WTC11 (cell line): Measurements from ENCODE around the gene BROX. TPM values are rescaled to one million over a fixed set of nuclear protein-coding genes. Genes with fewer than 3 reads are reported as not detected.

ENCODE experiments used
- ATAC-seq: fragments of 200-7000 bp; cut with Tn5 transposase; 2 replicates; pipeline ENCODE4 v1.10.0; 2021; ENCODE audit warnings: mild to moderate bottlenecking, moderate library complexity
- CTCF ChIA-PET: fragments of 300-600 bp; sonication (Branson Sonifier 250); formaldehyde crosslinking; loops from one replicate; lab custom pipeline; 2021; ENCODE audit warnings: antibody characterized with exemption; lab: Charles Lee
- POLR2A ChIA-PET: fragments of 350-600 bp; sonication (Branson Sonifier 250); formaldehyde crosslinking; loops from one replicate; lab custom pipeline; 2021; ENCODE audit warnings: antibody characterized with exemption; lab: Charles Lee
- DNase-seq: peaks from one replicate; pipeline ENCODE4 v3.0.0; 2021; ENCODE audit warnings: low spot score
- H3K27ac Mint-ChIP-seq: 2 replicates; pipeline ENCODE4 v1.8.0; 2021; ENCODE audit warnings: mixed read lengths
- H3K27me3 Mint-ChIP-seq: 2 replicates; pipeline ENCODE4 v1.8.0; 2021; ENCODE audit warnings: low read depth, mild to moderate bottlenecking, moderate library complexity, mixed read lengths
- H3K36me3 Mint-ChIP-seq: 2 replicates; pipeline ENCODE4 v1.8.0; 2021; ENCODE audit warnings: mixed read lengths
- H3K4me1 Mint-ChIP-seq: 2 replicates; pipeline ENCODE4 v1.8.0; 2022; ENCODE audit warnings: mixed read lengths
- H3K4me3 Mint-ChIP-seq: 2 replicates; pipeline ENCODE4 v1.8.0; 2021; ENCODE audit warnings: mild to moderate bottlenecking, moderate library complexity, mixed read lengths
- H3K9me3 Mint-ChIP-seq: 2 replicates; pipeline ENCODE4 v1.8.0; 2021; ENCODE audit warnings: mixed read lengths
- CDX4 ChIP-seq: fragments of 250-450 bp; sonication (Bioruptor Pico); IDR thresholded peaks from 2 replicates; pipeline ENCODE4 v1.9.0; 2021; ENCODE audit warnings: moderate library complexity, mild to moderate bottlenecking, inconsistent platforms, borderline replicate concordance
- CREM ChIP-seq: sonication (generic); formaldehyde crosslinking; IDR thresholded peaks from 2 replicates; pipeline ENCODE4 v1.8.1; 2022; ENCODE audit warnings: mild to moderate bottlenecking, missing genetic modification reagents, moderate library complexity
- E2F1 ChIP-seq: sonication (generic); formaldehyde crosslinking; IDR thresholded peaks from 2 replicates; pipeline ENCODE4 v1.8.0; 2022; ENCODE audit warnings: mild to moderate bottlenecking, missing genetic modification reagents
- E2F5 ChIP-seq: sonication (generic); formaldehyde crosslinking; IDR thresholded peaks from 2 replicates; pipeline ENCODE4 v1.8.1; 2022; ENCODE audit warnings: mild to moderate bottlenecking, moderate library complexity, missing genetic modification reagents
- ERG ChIP-seq: fragments of 250-450 bp; sonication (Bioruptor Pico); IDR thresholded peaks from 2 replicates; pipeline ENCODE4 v1.8.0; 2021; ENCODE audit warnings: mild to moderate bottlenecking
- ESRRA ChIP-seq: sonication (generic); formaldehyde crosslinking; IDR thresholded peaks from 2 replicates; pipeline ENCODE4 v1.8.1; 2022; ENCODE audit warnings: mild to moderate bottlenecking, missing genetic modification reagents, borderline replicate concordance
- FOXJ3 ChIP-seq: sonication (generic); formaldehyde crosslinking; IDR thresholded peaks from 2 replicates; pipeline ENCODE4 v1.9.0; 2021; ENCODE audit warnings: missing genetic modification reagents, mild to moderate bottlenecking, borderline replicate concordance
- FOXK1 ChIP-seq: sonication (generic); formaldehyde crosslinking; IDR thresholded peaks from 2 replicates; pipeline ENCODE4 v1.8.0; 2022; ENCODE audit warnings: mild to moderate bottlenecking, moderate library complexity, missing genetic modification reagents
- GTF2I ChIP-seq: fragments of 250-450 bp; sonication (Bioruptor Pico); conservative IDR thresholded peaks from 2 replicates; pipeline ENCODE4 v1.4.0; 2021; ENCODE audit warnings: mild to moderate bottlenecking
- JUN ChIP-seq: sonication (generic); formaldehyde crosslinking; IDR thresholded peaks from 2 replicates; pipeline ENCODE4 v1.8.0; 2023; ENCODE audit warnings: mild to moderate bottlenecking, missing genetic modification reagents
- NFYB ChIP-seq: sonication (generic); formaldehyde crosslinking; conservative IDR thresholded peaks from 2 replicates; pipeline ENCODE4 v1.8.0; 2022; ENCODE audit warnings: low read depth, missing genetic modification reagents
- OVOL2 ChIP-seq: fragments of 250-450 bp; sonication (Bioruptor Pico); IDR thresholded peaks from 2 replicates; pipeline ENCODE4 v1.9.0; 2021; ENCODE audit warnings: mild to moderate bottlenecking, borderline replicate concordance
- SMAD4 ChIP-seq: sonication (generic); formaldehyde crosslinking; IDR thresholded peaks from 2 replicates; pipeline ENCODE4 v1.8.0; 2022; ENCODE audit warnings: mild to moderate bottlenecking, missing genetic modification reagents
- SOX15 ChIP-seq: fragments of 250-450 bp; sonication (Bioruptor Pico); IDR thresholded peaks from 2 replicates; pipeline ENCODE4 v1.9.0; 2021; ENCODE audit warnings: mild to moderate bottlenecking
- STAT6 ChIP-seq: sonication (generic); formaldehyde crosslinking; conservative IDR thresholded peaks from 2 replicates; pipeline ENCODE4 v1.8.1; 2023; ENCODE audit warnings: mild to moderate bottlenecking, low read depth, missing genetic modification reagents, moderate library complexity
- USF2 ChIP-seq: sonication (generic); formaldehyde crosslinking; IDR thresholded peaks from 2 replicates; pipeline ENCODE4 v1.8.1; 2023; ENCODE audit warnings: mild to moderate bottlenecking, missing genetic modification reagents, moderate library complexity
- ZBTB21 ChIP-seq: sonication (generic); formaldehyde crosslinking; IDR thresholded peaks from 2 replicates; pipeline ENCODE4 v1.8.1; 2023; ENCODE audit warnings: mild to moderate bottlenecking, missing genetic modification reagents, borderline replicate concordance
- ZNF263 ChIP-seq: sonication (generic); formaldehyde crosslinking; IDR thresholded peaks from 2 replicates; pipeline ENCODE4 v1.8.1; 2022; ENCODE audit warnings: low read depth, mild to moderate bottlenecking, moderate library complexity, missing genetic modification reagents
- ZNF532 ChIP-seq: fragments of 250-450 bp; sonication (Bioruptor Pico); IDR thresholded peaks from 2 replicates; pipeline ENCODE4 v1.9.0; 2021; ENCODE audit warnings: mild to moderate bottlenecking, borderline replicate concordance
- total RNA-seq: library from RNA; stranded (reverse); gene quantifications from 3 replicates; pipeline ENCODE4 v1.2.3, GENCODE V29; 2021

The BROX gene
- total RNA-seq, 1 experiment from 2014 or later = 27.1 TPM

- TF ChIP-seq ZNF532 (CRISPR knock-in tag) (no peak), CREM (no peak), ZNF263 (CRISPR knock-in tag) (no peak), E2F5 (no peak), ERG (CRISPR knock-in tag) (no peak), NFYB (CRISPR knock-in tag) (no peak), SMAD4 (CRISPR knock-in tag) (no peak)
- TF ChIP-seq, all 79 proteins: peak for 0
These were observed 32.3 kb upstream of the BROX start (continued) for GRCh38 chr1:222680080-222680479.

- no peaks in the 10 kb centered on the region for H3K9me3 Mint-ChIP-seq
- no peak overlapping the region for H3K27ac Mint-ChIP-seq
- ChIA-PET POLR2A (no interaction called here), CTCF (no interaction called here)
- H3K4me1 Mint-ChIP-seq = no peaks in the 10 kb centered on the region
- H3K27me3 Mint-ChIP-seq = no peaks in the 10 kb centered on the region
- H3K4me3 Mint-ChIP-seq = no peak overlapping the region
- ATAC-seq (no peak), DNase-seq (no peak)
- H3K36me3 Mint-ChIP-seq = peaks cover 9% of the 10 kb centered on the region
- TF ChIP-seq ZBTB21 (CRISPR knock-in tag) (no peak), CDX4 (CRISPR knock-in tag) (no peak), USF2 (CRISPR knock-in tag) (no peak), JUN (no peak), E2F1 (CRISPR knock-in tag) (no peak), STAT6 (no peak), ESRRA (CRISPR knock-in tag) (no peak), ERG (CRISPR knock-in tag) (no peak), GTF2I (CRISPR knock-in tag) (no peak), E2F5 (no peak), SOX15 (CRISPR knock-in tag) (no peak), FOXJ3 (no peak), FOXK1 (CRISPR knock-in tag) (no peak), OVOL2 (CRISPR knock-in tag) (no peak)
These were observed 21.3 kb upstream of the BROX start for GRCh38 chr1:222691016-222691415.
